Calu3 (cell line): ENCODE measurements around the gene MED15. TPM values are rescaled to one million over a fixed set of nuclear protein-coding genes. Genes with fewer than 3 reads are reported as not detected.

ENCODE experiments used
- BruUV-seq: library from RNA; stranded (reverse); fragments of 400-500 nt; replicated peaks from 2 replicates; lab custom pipeline; 2021; lab: Mats Ljungman, UMichigan
- CTCF ChIA-PET: fragments of 300-600 bp; sonication (Branson Sonifier 250); formaldehyde crosslinking; loops from one replicate; lab custom pipeline; 2022; ENCODE audit warnings: antibody characterized with exemption; lab: Charles Lee
- DNase-seq: peaks from one replicate; pipeline ENCODE4 v3.0.0; 2022
- H3K27ac Mint-ChIP-seq: one replicate; pipeline ENCODE4 v1.8.0; 2022; ENCODE audit warnings: mixed read lengths; ENCODE audit not compliant: unreplicated experiment
- H3K27me3 Mint-ChIP-seq: one replicate; pipeline ENCODE4 v1.8.0; 2022; ENCODE audit warnings: mixed read lengths; ENCODE audit not compliant: unreplicated experiment
- H3K36me3 Mint-ChIP-seq: one replicate; pipeline ENCODE4 v1.8.0; 2022; ENCODE audit warnings: mild to moderate bottlenecking, moderate library complexity, mixed read lengths; ENCODE audit not compliant: insufficient read depth, unreplicated experiment
- H3K4me1 Mint-ChIP-seq: one replicate; pipeline ENCODE4 v1.8.0; 2022; ENCODE audit warnings: mild to moderate bottlenecking, low read depth, mixed read lengths; ENCODE audit not compliant: unreplicated experiment
- H3K4me3 Mint-ChIP-seq: one replicate; pipeline ENCODE4 v1.8.0; 2022; ENCODE audit warnings: mild to moderate bottlenecking, low read depth, moderate library complexity, mixed read lengths; ENCODE audit not compliant: unreplicated experiment
- H3K9me3 Mint-ChIP-seq: one replicate; pipeline ENCODE4 v1.8.0; 2022; ENCODE audit warnings: low read depth, mixed read lengths; ENCODE audit not compliant: unreplicated experiment
- CTCF ChIP-seq: fragments of 200-600 bp; IDR thresholded peaks from one replicate; pipeline ENCODE4 v1.8.0; 2022; ENCODE audit warnings: antibody characterized with exemption; ENCODE audit not compliant: unreplicated experiment
- intact Hi-C: fragments of 100-400 bp; cut with micrococcal nuclease; formaldehyde crosslinking; loops from one replicate; pipeline ENCODE4 v1.10.0; 2022; ENCODE audit not compliant: unreplicated experiment
- total RNA-seq: library from RNA; stranded (reverse); gene quantifications from 2 replicates; pipeline ENCODE4 v1.2.3, GENCODE V29; 2022

MED15 gene
- total RNA-seq, 1 experiment from 2014 or later = 144 TPM

GRCh38 chr22:20566420-20567260 lies 59.2 kb downstream of the MED15 start:
- no peak for TF ChIP-seq CTCF
- DNase-seq = no peak
- no peaks in the 10 kb centered on the region for H3K9me3 Mint-ChIP-seq
- H3K4me3 Mint-ChIP-seq = peak overlapping the region; percentile 47
- CTCF ChIA-PET = interaction anchor here (0.7 to 3.5 kb wide), 2 partner anchors 35 to 47 kb away, joined by 3 to 16 read pairs; no protein-coding TSS in a partner anchor
- BruUV-seq = no TSS peak
- intact Hi-C loops = loop anchor here (5.0 kb wide), 1 partner anchor 59 kb away; the partner anchor contains the start of gene MED15
- H3K36me3 Mint-ChIP-seq = peaks cover 70% of the 10 kb centered on the region
- H3K27ac Mint-ChIP-seq = peak overlapping the region; percentile 35
- no peaks in the 10 kb centered on the region for H3K27me3 Mint-ChIP-seq
- peaks cover 58% of the 10 kb centered on the region for H3K4me1 Mint-ChIP-seq

GRCh38 chr22:20567371-20567847 lies 60.0 kb downstream of the MED15 start:
- H3K36me3 Mint-ChIP-seq = peaks cover 74% of the 10 kb centered on the region
- no peak for TF ChIP-seq CTCF
- H3K27me3 Mint-ChIP-seq = no peaks in the 10 kb centered on the region
- intact Hi-C loops = loop anchor here (5.0 kb wide), 1 partner anchor 60 kb away; the partner anchor contains the start of gene MED15
- H3K27ac Mint-ChIP-seq = peak overlapping the region; percentile 35
- peaks cover 58% of the 10 kb centered on the region for H3K4me1 Mint-ChIP-seq
- H3K9me3 Mint-ChIP-seq = no peaks in the 10 kb centered on the region
- peak; percentile 69 for DNase-seq
- BruUV-seq = no TSS peak
- H3K4me3 Mint-ChIP-seq = peak overlapping the region; percentile 47
- CTCF ChIA-PET = interaction anchor here (0.7 to 3.5 kb wide), 4 partner anchors 36 to 149 kb away, joined by 5 to 16 read pairs (median 8); no protein-coding TSS in a partner anchor

GRCh38 chr22:20567993-20568417 lies 60.6 kb downstream of the MED15 start:
- no peaks in the 10 kb centered on the region for H3K9me3 Mint-ChIP-seq
- H3K36me3 Mint-ChIP-seq = peaks cover 78% of the 10 kb centered on the region
- CTCF ChIA-PET = interaction anchor here (0.6 to 3.5 kb wide), 6 partner anchors 37 to 150 kb away, joined by 3 to 16 read pairs (median 8); no protein-coding TSS in a partner anchor
- DNase-seq = peak; percentile 51
- intact Hi-C loops = loop anchor here (5.0 kb wide), 1 partner anchor 61 kb away; the partner anchor contains the start of gene MED15
- BruUV-seq = no TSS peak
- peak overlapping the region; percentile 35 for H3K27ac Mint-ChIP-seq
- H3K4me1 Mint-ChIP-seq = peaks cover 58% of the 10 kb centered on the region
- peak; percentile 31 for TF ChIP-seq CTCF
- H3K27me3 Mint-ChIP-seq = no peaks in the 10 kb centered on the region
- H3K4me3 Mint-ChIP-seq = peak overlapping the region; percentile 47

- CTCF ChIA-PET = interaction anchor here (0.6 to 3.5 kb wide), 9 partner anchors 15 to 150 kb away, joined by 3 to 16 read pairs (median 6); no protein-coding TSS in a partner anchor
- Mint-ChIP-seq H3K4me3 (peak overlapping the region; percentile 21), H3K36me3 (peaks cover 84% of the 10 kb centered on the region), H3K4me1 (peaks cover 58% of the 10 kb centered on the region), H3K27me3 (no peaks in the 10 kb centered on the region), H3K9me3 (no peaks in the 10 kb centered on the region), H3K27ac (peak overlapping the region; percentile 79)
- no TSS peak for BruUV-seq
- intact Hi-C loops = loop anchor here (5.0 kb wide), 1 partner anchor 61 kb away; the partner anchor contains the start of gene MED15
- TF ChIP-seq CTCF = no peak
- no peak for DNase-seq
These were observed 61.2 kb downstream of the MED15 start for GRCh38 chr22:20568502-20569058.
